Body of pancreas (tissue), 4 donors: ENCODE results near the gene KRT28.

Experiments
- POLR2A ChIP-seq, 3 donors: fragments of 450-650 bp; IDR thresholded peaks; one replicate each; pipeline ENCODE4 v1.6.1; 2016; ENCODE audit warnings: antibody characterized with exemption in 3 of 3, mild to moderate bottlenecking in 2 of 3
- TF ChIP-seq, protein P1 (sequence below), 7 experiments: fragments of 450-650 bp in 4 of 7; fragments of 200-600 bp in 3 of 7; sonication (generic) in 3 of 7; IDR thresholded peaks; one replicate each; pipeline ENCODE4 v1.5.1; 2016 to 2019; ENCODE audit warnings: antibody characterized with exemption in 7 of 7

GRCh38 chr17:40827746-40828453 lies 28.1 kb upstream of the KRT28 start:
- TF ChIP-seq, protein P1, sequence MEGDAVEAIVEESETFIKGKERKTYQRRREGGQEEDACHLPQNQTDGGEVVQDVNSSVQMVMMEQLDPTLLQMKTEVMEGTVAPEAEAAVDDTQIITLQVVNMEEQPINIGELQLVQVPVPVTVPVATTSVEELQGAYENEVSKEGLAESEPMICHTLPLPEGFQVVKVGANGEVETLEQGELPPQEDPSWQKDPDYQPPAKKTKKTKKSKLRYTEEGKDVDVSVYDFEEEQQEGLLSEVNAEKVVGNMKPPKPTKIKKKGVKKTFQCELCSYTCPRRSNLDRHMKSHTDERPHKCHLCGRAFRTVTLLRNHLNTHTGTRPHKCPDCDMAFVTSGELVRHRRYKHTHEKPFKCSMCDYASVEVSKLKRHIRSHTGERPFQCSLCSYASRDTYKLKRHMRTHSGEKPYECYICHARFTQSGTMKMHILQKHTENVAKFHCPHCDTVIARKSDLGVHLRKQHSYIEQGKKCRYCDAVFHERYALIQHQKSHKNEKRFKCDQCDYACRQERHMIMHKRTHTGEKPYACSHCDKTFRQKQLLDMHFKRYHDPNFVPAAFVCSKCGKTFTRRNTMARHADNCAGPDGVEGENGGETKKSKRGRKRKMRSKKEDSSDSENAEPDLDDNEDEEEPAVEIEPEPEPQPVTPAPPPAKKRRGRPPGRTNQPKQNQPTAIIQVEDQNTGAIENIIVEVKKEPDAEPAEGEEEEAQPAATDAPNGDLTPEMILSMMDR (IDR thresholded peaks at IDR 0.05) = no peak
- no peak for TF ChIP-seq POLR2A (IDR thresholded peaks at IDR 0.05)
